Mucosa of rectum (tissue), 2 donors: Measurements from ENCODE around the gene PHF8.
A peak's percentile ranks its signal among the peaks of the same experiment; 100 is the strongest.

ENCODE experiments used
- H3K27ac ChIP-seq, 2 donors: one replicate each; pipeline ENCODE4 v1.7.0; 2013; ENCODE audit warnings: inconsistent platforms in 2 of 2, low read depth in 2 of 2, low read length in 2 of 2
- H3K27me3 ChIP-seq, 2 donors: one replicate each; pipeline ENCODE4 v1.7.0; 2013; ENCODE audit warnings: low read length in 2 of 2; ENCODE audit not compliant: control insufficient read depth in 2 of 2, insufficient read depth in 2 of 2
- H3K36me3 ChIP-seq, 2 donors: one replicate each; pipeline ENCODE4 v1.7.0; 2013; ENCODE audit warnings: low read length in 2 of 2; ENCODE audit not compliant: control insufficient read depth in 2 of 2, insufficient read depth in 2 of 2
- H3K4me1 ChIP-seq, 2 donors: one replicate each; pipeline ENCODE4 v1.7.0; 2013; ENCODE audit warnings: low read length in 2 of 2, mild to moderate bottlenecking in 1 of 2; ENCODE audit not compliant: control insufficient read depth in 2 of 2, insufficient read depth in 2 of 2
- H3K4me3 ChIP-seq, 2 donors: one replicate each; pipeline ENCODE4 v1.7.0; 2013; ENCODE audit warnings: low read length in 2 of 2
- H3K9ac ChIP-seq, 2 donors: one replicate each; pipeline ENCODE4 v1.7.0; 2013; ENCODE audit warnings: low read length in 2 of 2, low read depth in 1 of 2, mild to moderate bottlenecking in 1 of 2
- H3K9me3 ChIP-seq, 2 donors: one replicate each; pipeline ENCODE4 v1.7.0; 2013; ENCODE audit warnings: low read length in 2 of 2; ENCODE audit not compliant: control insufficient read depth in 2 of 2
- donor health status: healthy.
- donor health status: Normal muscosa, but diverticular disease.

Gene PHF8

DNA sequence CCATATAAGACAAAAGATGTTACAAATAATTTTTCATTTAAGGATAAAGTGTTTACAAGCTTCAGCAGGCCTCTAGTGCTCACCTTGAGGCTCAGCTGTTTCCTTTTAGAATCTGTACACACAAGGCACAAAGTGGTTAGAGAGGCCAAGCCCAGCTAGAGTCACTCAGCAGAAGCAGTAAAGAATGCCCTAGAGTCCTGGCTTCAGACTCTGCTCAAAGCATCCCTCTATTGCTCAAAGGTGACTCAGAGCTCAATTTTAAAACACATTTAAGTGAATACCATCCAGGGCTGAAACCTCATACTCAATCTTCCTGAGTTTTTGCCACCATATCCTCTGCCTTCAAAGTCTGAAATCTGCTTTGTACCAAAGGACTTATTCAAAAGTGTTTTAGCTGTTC is 22.6 kb upstream of the PHF8 start:
- Histone ChIP-seq H3K4me1 (no peaks in the 10 kb centered on the region), H3K4me3 (no peak overlapping the region), H3K27me3 (peaks cover 0 to 3% of the 10 kb centered on the region in 2 donors), H3K27ac (no peak overlapping the region), H3K9ac (no peak overlapping the region), H3K9me3 (no peaks in the 10 kb centered on the region), H3K36me3 (no peaks in the 10 kb centered on the region)

DNA sequence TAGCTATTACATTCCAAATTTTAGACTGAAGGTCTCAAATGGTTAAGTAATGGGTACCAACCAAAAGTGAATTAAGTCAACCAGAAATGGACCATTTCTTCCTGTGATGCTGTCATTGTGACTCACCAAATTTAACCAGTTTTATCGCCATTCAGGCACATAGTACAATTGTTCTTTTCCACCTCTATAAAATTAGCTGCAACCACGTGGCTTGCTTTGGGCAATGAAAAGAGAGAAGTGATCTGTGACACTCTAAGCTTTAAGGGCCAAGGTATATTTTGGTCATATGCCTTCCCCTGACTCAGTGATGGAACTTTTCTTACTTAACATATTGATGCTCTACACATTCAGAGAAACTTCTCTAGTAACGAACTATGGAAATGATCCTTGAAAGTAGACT is 20.3 kb upstream of the PHF8 start:
- Histone ChIP-seq H3K27ac (no peak overlapping the region), H3K9ac (no peak overlapping the region), H3K4me1 (no peaks in the 10 kb centered on the region), H3K27me3 (peaks cover 0 to 3% of the 10 kb centered on the region in 2 donors), H3K9me3 (no peaks in the 10 kb centered on the region), H3K36me3 (no peaks in the 10 kb centered on the region), H3K4me3 (no peak overlapping the region)

DNA sequence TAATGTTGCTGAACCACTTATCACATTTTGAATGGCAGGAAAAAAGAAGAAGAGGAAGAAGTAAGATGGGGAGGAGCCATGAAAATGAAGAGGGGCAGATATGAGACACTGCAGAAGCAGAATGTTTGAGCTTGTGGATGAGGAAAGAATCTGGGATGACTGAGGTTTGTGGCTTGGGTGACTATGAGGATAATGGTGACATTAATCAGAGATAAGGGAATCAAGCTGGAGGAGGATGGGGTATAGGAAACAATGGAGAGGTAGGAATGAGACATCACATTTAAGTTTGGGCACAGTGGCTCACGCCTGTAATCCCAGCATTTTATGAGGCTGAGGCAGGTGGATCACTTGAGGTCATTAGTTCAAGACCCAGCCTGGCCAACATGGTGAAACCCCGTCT is 19.1 kb upstream of the PHF8 start:
- Histone ChIP-seq H3K9me3 (no peaks in the 10 kb centered on the region), H3K9ac (no peak overlapping the region), H3K27me3 (peaks cover 0 to 3% of the 10 kb centered on the region in 2 donors), H3K4me3 (no peak overlapping the region), H3K27ac (no peak overlapping the region), H3K4me1 (no peaks in the 10 kb centered on the region), H3K36me3 (no peaks in the 10 kb centered on the region)

DNA sequence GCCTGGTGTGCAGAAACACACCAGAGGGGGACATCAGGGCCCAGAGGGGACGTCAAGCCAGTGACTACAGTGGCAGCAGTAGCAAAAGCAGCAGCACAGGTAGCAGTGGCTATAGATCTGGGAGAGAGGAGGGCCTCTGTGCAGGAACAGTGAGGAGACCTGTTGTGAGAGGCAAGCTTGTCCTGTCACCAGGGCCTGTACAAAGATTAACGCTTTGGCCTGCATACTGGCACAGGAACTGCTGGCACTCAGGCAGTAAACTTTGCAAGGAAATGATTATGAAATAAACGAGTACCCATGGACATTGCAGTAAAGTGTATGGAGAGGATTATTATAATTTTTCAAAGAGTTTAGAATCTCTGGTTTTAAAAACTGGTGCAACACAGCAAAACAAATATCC is 5.5 kb upstream of the PHF8 start:
- Histone ChIP-seq H3K9ac (no peak overlapping the region), H3K4me3 (no peak overlapping the region), H3K27ac (no peak overlapping the region), H3K27me3 (no peaks in the 10 kb centered on the region), H3K9me3 (no peaks in the 10 kb centered on the region), H3K36me3 (no peaks in the 10 kb centered on the region), H3K4me1 (peaks cover 0 to 2% of the 10 kb centered on the region in 2 donors)

DNA sequence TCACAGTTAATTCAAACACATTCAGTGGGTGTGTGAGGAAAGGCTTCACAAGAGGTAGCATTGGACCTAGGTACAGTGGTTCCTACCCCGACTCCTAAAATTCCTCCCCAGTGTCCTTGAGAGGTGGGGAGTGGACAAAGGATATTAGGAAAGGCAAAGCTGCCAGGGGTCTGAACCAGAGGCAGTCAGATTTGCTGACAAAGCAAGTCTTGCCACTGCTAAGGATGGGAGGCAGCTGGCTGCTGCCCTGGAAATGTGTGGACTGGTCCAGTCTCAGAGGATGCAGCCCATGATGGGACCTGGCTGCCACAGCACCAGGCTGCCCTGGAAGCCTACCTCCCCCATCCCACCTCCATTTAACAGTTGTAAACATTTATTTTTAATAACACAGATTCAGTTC is 4.1 kb upstream of the PHF8 start:
- Histone ChIP-seq H3K27me3 (no peaks in the 10 kb centered on the region), H3K4me3 (no peak overlapping the region), H3K9me3 (no peaks in the 10 kb centered on the region), H3K36me3 (no peaks in the 10 kb centered on the region), H3K27ac (no peak overlapping the region), H3K9ac (no peak overlapping the region), H3K4me1 (peaks cover 0 to 2% of the 10 kb centered on the region in 2 donors)

DNA sequence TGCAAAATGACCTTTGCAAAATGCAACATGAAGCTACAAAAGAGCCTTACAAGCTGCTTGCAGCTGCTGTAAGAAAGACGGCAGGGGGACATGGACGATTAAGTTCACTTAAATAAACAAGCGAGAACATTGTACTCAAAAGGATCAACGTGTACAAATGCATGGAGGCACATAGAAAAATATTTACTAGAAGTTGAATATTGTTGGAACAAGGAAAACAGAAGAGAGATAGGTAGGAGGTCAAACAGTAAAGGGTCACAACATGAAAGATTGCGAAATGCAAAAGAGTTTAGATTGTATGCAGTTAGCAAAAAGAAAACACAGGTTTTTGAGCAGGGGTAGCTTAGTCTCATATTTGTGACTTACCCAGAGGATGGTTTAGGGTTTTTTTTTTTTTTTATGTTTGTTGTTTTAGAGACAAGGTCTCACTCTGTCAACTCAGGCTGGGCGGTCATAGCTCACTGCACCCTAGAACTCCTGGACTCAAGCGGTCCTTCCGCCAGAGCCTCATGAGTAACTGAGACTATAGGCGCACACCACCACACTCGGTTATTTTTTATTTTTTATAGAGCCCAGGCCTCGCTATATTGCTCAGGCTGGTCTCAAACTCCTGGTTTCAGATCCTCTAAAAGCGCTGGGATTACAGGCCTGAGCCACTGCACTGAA is 1.4 kb upstream of the PHF8 start:
- Histone ChIP-seq H3K27ac (no peak overlapping the region), H3K27me3 (no peaks in the 10 kb centered on the region), H3K9ac (no peak overlapping the region), H3K36me3 (peaks cover 0 to 2% of the 10 kb centered on the region in 2 donors), H3K9me3 (no peaks in the 10 kb centered on the region), H3K4me3 (no peak overlapping the region), H3K4me1 (peaks cover 0 to 5% of the 10 kb centered on the region in 2 donors)

DNA sequence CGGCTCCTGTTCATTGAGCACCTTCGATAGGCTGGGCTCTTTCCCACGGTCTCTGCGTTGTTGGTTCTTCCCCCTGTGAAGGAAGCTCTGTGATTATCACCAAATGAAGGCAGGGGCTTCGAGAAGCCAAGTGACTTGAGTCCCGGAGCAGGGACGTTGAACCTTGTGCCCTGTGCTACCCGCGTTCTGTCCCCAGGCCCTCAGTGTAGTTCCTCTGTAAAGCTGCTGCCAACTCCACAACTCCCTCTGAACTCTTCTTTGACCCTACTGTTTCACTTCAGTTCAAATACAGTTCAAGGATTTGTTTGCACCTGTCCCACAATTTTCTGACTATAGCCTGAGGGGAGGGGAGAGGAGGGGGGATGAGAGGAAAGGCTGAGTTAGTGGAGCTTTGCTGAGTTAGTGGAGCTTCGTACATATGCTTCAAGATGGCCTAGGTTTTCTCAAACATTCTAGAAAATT is 635 bp upstream of the PHF8 start:
- peaks cover 0 to 5% of the 10 kb centered on the region in 2 donors for H3K36me3 ChIP-seq
- peak overlapping the region; percentile 60 to 66 for H3K9ac ChIP-seq
- peak overlapping the region; percentile 56 to 69 for H3K4me3 ChIP-seq
- H3K4me1 ChIP-seq: peaks cover 0 to 5% of the 10 kb centered on the region in 2 donors
- H3K27ac ChIP-seq: peak overlapping the region; percentile 84 to 91
- H3K9me3 ChIP-seq: no peaks in the 10 kb centered on the region
- no peaks in the 10 kb centered on the region for H3K27me3 ChIP-seq

DNA sequence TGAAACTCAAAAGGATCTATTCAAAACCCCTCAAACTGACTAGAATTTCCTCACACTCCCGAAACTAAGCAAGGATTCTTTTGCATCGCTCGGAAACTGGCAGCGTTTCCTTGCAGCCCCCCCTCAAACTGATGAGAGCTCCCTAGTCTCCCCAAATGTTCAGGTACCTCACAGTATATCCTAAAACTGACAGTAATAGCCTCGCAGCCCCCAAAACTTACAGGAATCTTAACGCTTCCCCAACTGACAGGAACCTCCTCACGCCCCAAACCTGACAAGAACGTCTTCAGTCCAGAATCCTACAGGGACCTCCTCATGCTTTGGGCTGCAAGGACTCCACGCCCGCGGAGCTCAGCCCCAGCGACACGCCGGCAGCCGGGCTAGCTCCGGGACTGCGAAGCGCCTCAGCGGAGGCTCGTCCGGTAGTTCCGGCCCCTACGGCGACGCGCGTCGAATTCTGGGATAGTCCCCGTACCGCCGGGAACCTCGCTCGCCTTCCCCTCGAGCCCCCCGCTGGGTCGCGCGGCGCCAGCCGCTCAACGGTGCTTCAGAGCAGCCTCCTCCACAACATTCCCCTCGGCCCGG is 640 bp downstream of the PHF8 start:
- Histone ChIP-seq H3K36me3 (peaks cover 2 to 11% of the 10 kb centered on the region in 2 donors), H3K9ac (peak overlapping the region; percentile 79 to 85), H3K9me3 (no peaks in the 10 kb centered on the region), H3K27ac (peak overlapping the region; percentile 91 to 93), H3K27me3 (no peaks in the 10 kb centered on the region), H3K4me1 (peaks cover 0 to 5% of the 10 kb centered on the region in 2 donors), H3K4me3 (peak overlapping the region; percentile 77 to 87)

DNA sequence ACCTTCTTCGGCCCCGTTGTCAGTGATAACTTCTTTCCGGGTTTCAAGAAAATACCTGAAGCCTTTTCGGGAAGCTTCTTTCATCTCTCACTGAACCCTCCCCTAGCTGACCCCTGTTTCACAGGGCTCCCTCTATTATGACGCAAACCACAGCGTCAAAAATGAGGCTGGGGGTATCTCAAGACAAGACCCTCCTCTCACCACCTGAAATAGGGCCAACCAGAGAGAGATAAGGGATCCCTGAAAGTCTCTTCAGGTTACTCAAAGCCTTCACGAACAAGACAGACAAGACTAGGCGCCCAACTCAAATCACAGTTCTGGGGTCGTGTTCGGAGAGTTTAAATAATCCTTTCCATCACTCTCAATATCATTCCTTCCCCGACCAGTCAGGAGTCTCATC is 1.2 kb downstream of the PHF8 start:
- Histone ChIP-seq H3K27me3 (no peaks in the 10 kb centered on the region), H3K36me3 (peaks cover 5 to 11% of the 10 kb centered on the region in 2 donors), H3K9ac (peak overlapping the region; percentile 79 to 85), H3K4me1 (peaks cover 0 to 5% of the 10 kb centered on the region in 2 donors), H3K4me3 (peak overlapping the region; percentile 77 to 87), H3K9me3 (no peaks in the 10 kb centered on the region), H3K27ac (peak overlapping the region in 1 of 2 donors; percentile 93)

DNA sequence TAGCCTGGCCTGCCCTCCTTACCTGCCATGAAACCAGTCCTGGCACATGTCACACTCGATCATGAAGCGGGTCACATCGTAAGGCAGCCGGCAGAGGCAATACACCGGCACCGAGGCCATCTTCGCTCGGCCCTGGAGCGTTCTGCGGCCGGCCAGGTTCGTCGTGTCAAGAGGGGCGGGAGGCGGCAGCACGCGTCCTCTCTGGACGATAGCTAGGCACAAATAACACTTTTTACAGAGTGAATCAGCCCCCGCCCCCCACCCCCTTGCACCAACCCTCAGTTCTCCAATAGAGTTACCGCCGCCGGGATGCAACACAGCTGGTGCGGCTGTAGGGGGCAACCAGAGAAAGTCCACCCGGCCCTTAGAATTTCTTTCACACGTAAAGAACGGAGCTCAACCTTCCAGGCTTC is 1.7 kb downstream of the PHF8 start:
- Histone ChIP-seq H3K4me3 (peak overlapping the region; percentile 77 to 87), H3K36me3 (peaks cover 5 to 11% of the 10 kb centered on the region in 2 donors), H3K9ac (peak overlapping the region in 1 of 2 donors; percentile 17), H3K4me1 (peaks cover 0 to 5% of the 10 kb centered on the region in 2 donors), H3K9me3 (no peaks in the 10 kb centered on the region), H3K27ac (no peak overlapping the region), H3K27me3 (no peaks in the 10 kb centered on the region)
